NCI-H1417 treated with DMSO at 0.1 percent for 48 hours (cell line): ENCODE results near the gene TMEM151B.

Experiments
- DNase-seq: peaks from one replicate; lab custom pipeline; 2025; lab: John Stamatoyannopoulos, UW

TMEM151B gene

GRCh38 chr6:44278774-44279697, 8.8 kb downstream of the TMEM151B start:
- DNase-seq = no peak

- DNase-seq = no peak
Observed at GRCh38 chr6:44284121-44284520, 13.9 kb downstream of the TMEM151B start.

GRCh38 chr6:44284867-44285266, 14.6 kb downstream of the TMEM151B start:
- DNase-seq = no peak

- DNase-seq = no peak
Observed at GRCh38 chr6:44285552-44286284, 15.5 kb downstream of the TMEM151B start.

GRCh38 chr6:44286285-44286565, 16.0 kb downstream of the TMEM151B start:
- DNase-seq = no peak

GRCh38 chr6:44286747-44287146, 16.5 kb downstream of the TMEM151B start:
- no peak for DNase-seq

GRCh38 chr6:44289726-44290260, 19.5 kb downstream of the TMEM151B start:
- DNase-seq = no peak

GRCh38 chr6:44291841-44292240, 21.6 kb downstream of the TMEM151B start:
- DNase-seq = no peak

- DNase-seq = no peak
Observed at GRCh38 chr6:44292661-44293365, 22.6 kb downstream of the TMEM151B start.

- DNase-seq = no peak
Observed at GRCh38 chr6:44294832-44295791, 24.9 kb downstream of the TMEM151B start.

GRCh38 chr6:44297063-44298038, 27.1 kb downstream of the TMEM151B start:
- DNase-seq = no peak

GRCh38 chr6:44298055-44298803, 28.0 kb downstream of the TMEM151B start:
- no peak for DNase-seq

- DNase-seq = no peak
Observed at GRCh38 chr6:44298864-44299263, 28.6 kb downstream of the TMEM151B start.

GRCh38 chr6:44300292-44300823, 30.1 kb downstream of the TMEM151B start:
- no peak for DNase-seq

- DNase-seq = no peak
Observed at GRCh38 chr6:44301106-44301505, 30.9 kb downstream of the TMEM151B start.

- no peak for DNase-seq
Observed at GRCh38 chr6:44301782-44302564, 31.7 kb downstream of the TMEM151B start.

GRCh38 chr6:44302856-44303255, 32.6 kb downstream of the TMEM151B start:
- no peak for DNase-seq

GRCh38 chr6:44303842-44304241, 33.6 kb downstream of the TMEM151B start:
- no peak for DNase-seq
